Measurements from ENCODE around the gene EXOSC3. TPM values are rescaled to one million over a fixed set of nuclear protein-coding genes. Genes with fewer than 3 reads are reported as not detected.

EXOSC3 gene
- polyA plus RNA-seq, 3 donors = 9.8 to 25.2 (median 19.6) TPM

GRCh38 chr9:37776328-37776727 lies 8.5 kb downstream of the EXOSC3 start:
- Histone ChIP-seq H3K9ac (ENCODE audit: insufficient read depth, low read length, poor library complexity, severe bottlenecking) (no peak overlapping the region), H3K27ac (ENCODE audit: low read depth in 1 of 2, low read length in 2 of 2) (no peak overlapping the region), H4K20me1 (ENCODE audit: insufficient read depth, low read length) (peaks cover 21% of the 10 kb centered on the region), H3K4me3 (replicated peaks in 1 of 3; ENCODE audit: low read depth in 2 of 3, low read length in 3 of 3) (no peak overlapping the region), H3K36me3 (replicated peaks in 1 of 2; ENCODE audit: control insufficient read depth in 1 of 2, insufficient read depth in 2 of 2, low read length in 2 of 2) (peaks cover 80 to 97% of the 10 kb centered on the region in 2 donors), H3K4me2 (replicated peaks; ENCODE audit: extremely low read depth, low read length, poor library complexity, severe bottlenecking) (no peak overlapping the region), H3K4me1 (ENCODE audit: control insufficient read depth in 1 of 2, insufficient read depth in 2 of 2, low read length in 2 of 2) (no peaks in the 10 kb centered on the region), H3K79me2 (ENCODE audit: insufficient read depth, low read length) (no peaks in the 10 kb centered on the region), H3K9me3 (replicated peaks in 1 of 2; ENCODE audit: control insufficient read depth in 1 of 2, insufficient read depth in 1 of 2, low read length in 2 of 2) (no peaks in the 10 kb centered on the region), H2AFZ (ENCODE audit: insufficient read depth, low read depth, low read length, poor library complexity, severe bottlenecking) (no peak overlapping the region), H3K27me3 (ENCODE audit: control insufficient read depth in 2 of 2, insufficient read depth in 2 of 2, low read length in 2 of 2) (no peaks in the 10 kb centered on the region)
- Mint-ChIP-seq H3K36me3 (peaks cover 77 to 93% of the 10 kb centered on the region in 2 donors), H3K4me3 (no peak overlapping the region), H3K27me3 (ENCODE audit: low read depth in 3 of 3) (no peaks in the 10 kb centered on the region), H3K27ac (no peak overlapping the region), H3K4me1 (no peaks in the 10 kb centered on the region), H3K9me3 (no peaks in the 10 kb centered on the region)
- 100% methylated on average over 3 of the region's 5 CpGs for WGBS (ENCODE audit: insufficient coverage)
- DNase-seq = no peak
- intact Hi-C loops (cut with micrococcal nuclease) = no loop called here
- no peak for TF ChIP-seq CTCF (IDR thresholded peaks at IDR 0.05)

- Histone ChIP-seq H3K27ac (ENCODE audit: low read depth in 1 of 2, low read length in 2 of 2) (no peak overlapping the region), H3K4me2 (replicated peaks; ENCODE audit: extremely low read depth, low read length, poor library complexity, severe bottlenecking) (no peak overlapping the region), H3K79me2 (ENCODE audit: insufficient read depth, low read length) (no peaks in the 10 kb centered on the region), H3K36me3 (replicated peaks in 1 of 2; ENCODE audit: control insufficient read depth in 1 of 2, insufficient read depth in 2 of 2, low read length in 2 of 2) (peaks cover 80 to 96% of the 10 kb centered on the region in 2 donors), H3K27me3 (ENCODE audit: control insufficient read depth in 2 of 2, insufficient read depth in 2 of 2, low read length in 2 of 2) (no peaks in the 10 kb centered on the region), H3K9me3 (replicated peaks in 1 of 2; ENCODE audit: control insufficient read depth in 1 of 2, insufficient read depth in 1 of 2, low read length in 2 of 2) (no peaks in the 10 kb centered on the region), H3K4me3 (replicated peaks in 1 of 3; ENCODE audit: low read depth in 2 of 3, low read length in 3 of 3) (no peak overlapping the region), H3K4me1 (ENCODE audit: control insufficient read depth in 1 of 2, insufficient read depth in 2 of 2, low read length in 2 of 2) (no peaks in the 10 kb centered on the region), H2AFZ (ENCODE audit: insufficient read depth, low read depth, low read length, poor library complexity, severe bottlenecking) (no peak overlapping the region), H4K20me1 (ENCODE audit: insufficient read depth, low read length) (peaks cover 13% of the 10 kb centered on the region), H3K9ac (ENCODE audit: insufficient read depth, low read length, poor library complexity, severe bottlenecking) (no peak overlapping the region)
- Mint-ChIP-seq H3K27me3 (ENCODE audit: low read depth in 3 of 3) (no peaks in the 10 kb centered on the region), H3K4me1 (no peaks in the 10 kb centered on the region), H3K4me3 (no peak overlapping the region), H3K9me3 (no peaks in the 10 kb centered on the region), H3K27ac (peak overlapping the region in 2 of 7 donors; percentile 27 to 37), H3K36me3 (peaks cover 76 to 93% of the 10 kb centered on the region in 2 donors)
- WGBS (ENCODE audit: insufficient coverage) = 90% methylated on average over 1 of the region's 1 CpG
- DNase-seq = no peak
- intact Hi-C loops (cut with micrococcal nuclease) = no loop called here
- no peak for TF ChIP-seq CTCF (IDR thresholded peaks at IDR 0.05)
Observed at GRCh38 chr9:37775216-37775919, 9.5 kb downstream of the EXOSC3 start.
